B cell (primary cell): Measurements from ENCODE around the gene BTLA. TPM values are rescaled to one million over a fixed set of nuclear protein-coding genes. Genes with fewer than 3 reads are reported as not detected.
"Not testable (repeated sequence)": the region's sequence is repeated elsewhere in the genome, so short reads cannot be mapped to it uniquely, and the experiment has no call there.

Experiments
- ATAC-seq: fragments of 200-7000 bp; cut with Tn5 transposase; one replicate; pipeline ENCODE4 v1.10.0; 2021; ENCODE audit warnings: low read depth, mild to moderate bottlenecking, moderate number of reproducible peaks, moderate library complexity
- CTCF ChIA-PET: fragments of 350-600 bp; sonication (Branson Sonifier 250); formaldehyde crosslinking; loops from one replicate; lab custom pipeline; 2021; ENCODE audit warnings: antibody characterized with exemption, inconsistent platforms; lab: Charles Lee
- POLR2A ChIA-PET: fragments of 350-600 bp; sonication (Branson Sonifier 250); formaldehyde crosslinking; loops from one replicate; lab custom pipeline; 2021; ENCODE audit warnings: antibody characterized with exemption; lab: Charles Lee
- DNase-seq: peaks from one replicate; pipeline ENCODE4 v3.0.0; 2013
- H2AFZ ChIP-seq: 2 replicates; pipeline ENCODE4 v1.6.1; 2012; ENCODE audit warnings: mild to moderate bottlenecking, low read depth, low read length; ENCODE audit not compliant: insufficient read depth, poor library complexity, severe bottlenecking
- H3K27ac ChIP-seq, 2 donors: 1 replicate in 1 of 2; 2 replicates in 1 of 2; pipeline ENCODE4 v1.5.1; 2012 to 2013; ENCODE audit warnings: low read length in 2 of 2, mild to moderate bottlenecking in 2 of 2, moderate library complexity in 1 of 2
- H3K27me3 ChIP-seq, 4 experiments: fragments of 200-600 bp in 1 of 4; sonication (generic) in 1 of 4; replicated peaks in 1 of 4; 1 replicate in 2 of 4; 2 replicates in 2 of 4; pipeline versions ENCODE4 v1.6.1 to v1.7.0; 2013 to 2016; ENCODE audit warnings: low read length in 3 of 4, mild to moderate bottlenecking in 2 of 4, mixed read lengths in 1 of 4, moderate library complexity in 1 of 4; ENCODE audit not compliant: insufficient read depth in 4 of 4, control insufficient read depth in 3 of 4; ENCODE audit errors: control extremely low read depth in 1 of 4
- H3K36me3 ChIP-seq, 2 experiments: replicated peaks in 1 of 2; 1 replicate in 1 of 2; 2 replicates in 1 of 2; pipeline versions ENCODE4 v1.6.1 to v1.7.1; 2013; ENCODE audit warnings: low read length in 1 of 2; ENCODE audit not compliant: insufficient read depth in 2 of 2, control insufficient read depth in 1 of 2; ENCODE audit errors: control extremely low read depth in 1 of 2, extremely low read depth in 1 of 2
- H3K4me1 ChIP-seq, 2 donors: fragments of 200-600 bp in 1 of 2; sonication (generic) in 1 of 2; 1 replicate in 1 of 2; 2 replicates in 1 of 2; pipeline versions ENCODE4 v1.5.1 to v1.6.1; 2013 to 2017; ENCODE audit warnings: low read length in 2 of 2; ENCODE audit not compliant: control insufficient read depth in 2 of 2, insufficient read depth in 2 of 2
- H3K4me2 ChIP-seq: replicated peaks from 2 replicates; pipeline ENCODE3; 2012; ENCODE audit warnings: mild to moderate bottlenecking, low read depth, low read length; ENCODE audit not compliant: poor library complexity, severe bottlenecking
- H3K4me3 ChIP-seq, 5 experiments: fragments of 200-600 bp in 1 of 5; sonication (generic) in 1 of 5; 1 replicate in 3 of 5; 2 replicates in 2 of 5; pipeline versions ENCODE4 v1.5.1 to v1.7.0; 2011 to 2016; ENCODE audit warnings: low read length in 4 of 5, mild to moderate bottlenecking in 4 of 5, low read depth in 2 of 5, control low read depth in 1 of 5, moderate library complexity in 1 of 5; ENCODE audit not compliant: insufficient read depth in 1 of 5; ENCODE audit errors: control extremely low read depth in 1 of 5, extremely low read depth in 1 of 5
- H3K79me2 ChIP-seq: fragments of 200-600 bp; sonication (generic); one replicate; pipeline ENCODE4 v1.6.0; 2016; ENCODE audit warnings: low read length; ENCODE audit not compliant: control insufficient read depth, insufficient read depth
- H3K9ac ChIP-seq: fragments of 200-600 bp; sonication (generic); 2 replicates; pipeline ENCODE4 v1.6.1; 2017; ENCODE audit warnings: mild to moderate bottlenecking, low read length, moderate library complexity
- H3K9me3 ChIP-seq, 3 donors: one replicate each; pipeline versions ENCODE4 v1.6.1 to v1.7.1; 2013; ENCODE audit warnings: low read length in 2 of 3; ENCODE audit not compliant: control insufficient read depth in 2 of 3, insufficient read depth in 1 of 3; ENCODE audit errors: control extremely low read depth in 1 of 3
- H4K20me1 ChIP-seq: 2 replicates; pipeline ENCODE4 v1.6.0; 2012; ENCODE audit warnings: mild to moderate bottlenecking, low read length; ENCODE audit not compliant: insufficient read depth, control insufficient read depth, poor library complexity, severe bottlenecking
- H3K27ac Mint-ChIP-seq: one replicate; pipeline ENCODE4 v1.8.0; 2021; ENCODE audit warnings: mixed read lengths
- H3K27me3 Mint-ChIP-seq: one replicate; pipeline ENCODE4 v1.8.0; 2021; ENCODE audit warnings: mixed read lengths
- H3K4me1 Mint-ChIP-seq: one replicate; pipeline ENCODE4 v1.8.0; 2021; ENCODE audit warnings: mixed read lengths
- H3K4me3 Mint-ChIP-seq: one replicate; pipeline ENCODE4 v1.8.0; 2021; ENCODE audit warnings: mixed read lengths
- H3K9me3 Mint-ChIP-seq: one replicate; pipeline ENCODE4 v1.8.0; 2022; ENCODE audit warnings: mixed read lengths; ENCODE audit not compliant: insufficient read depth
- CTCF ChIP-seq: fragments of 200-600 bp; IDR thresholded peaks from one replicate; pipeline ENCODE4 v1.8.0; 2022; ENCODE audit warnings: antibody characterized with exemption, mild to moderate bottlenecking
- EZH2 ChIP-seq: IDR thresholded peaks from 2 replicates; pipeline ENCODE4 v1.6.1; 2012; ENCODE audit warnings: borderline replicate concordance, low read depth, mild to moderate bottlenecking, moderate library complexity, low read length; ENCODE audit not compliant: insufficient read depth, poor library complexity, severe bottlenecking
- WGBS: methylation state at CpG from one replicate; pipeline ENCODE4 v1.1.5; 2013; ENCODE audit warnings: missing lambda C conversion rate; ENCODE audit not compliant: insufficient coverage; 5-methylcytosine and 5-hydroxymethylcytosine counted together
- intact Hi-C: fragments of 100-400 bp; cut with micrococcal nuclease; formaldehyde crosslinking; loops from one replicate; pipeline ENCODE4 v1.10.0; 2022
- polyA plus RNA-seq: library from polyadenylated mRNA; depleted of rRNA; stranded (reverse); fragments of >200 nt; gene quantifications from 2 replicates; pipeline ENCODE4 v1.2.3, GENCODE V29; 2012
- total RNA-seq, 2 donors: library from RNA; stranded (reverse); fragments of 120-200 nt in 1 of 2; gene quantifications; 1 replicate in 1 of 2; 2 replicates in 1 of 2; pipeline versions ENCODE4 v1.2.3 to v1.2.4, GENCODE V29; 2013 to 2022

The BTLA gene
- total and polyA plus RNA-seq, 2 donors (not counting 1 experiment from before 2014, with no cell fraction given), result 75.7 to 101 TPM

GRCh38 chr3:112496366-112497067 lies 2.8 kb downstream of the BTLA start:
- TF ChIP-seq CTCF (no peak), EZH2 (no peak)
- Histone ChIP-seq H3K9me3 (peaks cover 0 to 1% (median 0%) of the 10 kb centered on the region in 3 donors), H3K9ac (peak overlapping the region; percentile 81), H3K36me3 (peaks cover 7 to 36% of the 10 kb centered on the region in 2 experiments), H3K4me3 (peak overlapping the region; percentile 66 to 96 (median 82)), H3K4me1 (peaks cover 53 to 55% of the 10 kb centered on the region in 2 donors), H2AFZ (no peak overlapping the region), H3K79me2 (peaks cover 84% of the 10 kb centered on the region), H3K27ac (peak overlapping the region; percentile 52 to 92), H3K4me2 (peak overlapping the region; percentile 71), H4K20me1 (no peaks in the 10 kb centered on the region), H3K27me3 (no peaks in the 10 kb centered on the region)
- ChIA-PET CTCF (interaction anchor here (0.6 to 4.3 kb wide), 7 partner anchors 11 to 385 kb away, joined by 3 to 22 read pairs (median 4); partner anchors contain the start of genes CD200 and SLC9C1), POLR2A (interaction anchor here (0.7 kb wide), 1 partner anchor 134 kb away, joined by 3 read pairs; no protein-coding TSS in a partner anchor)
- DNase-seq (no peak), ATAC-seq (no peak)
- Mint-ChIP-seq H3K27ac (peak overlapping the region; percentile 90), H3K9me3 (no peaks in the 10 kb centered on the region), H3K4me3 (peak overlapping the region; percentile 90), H3K27me3 (no peaks in the 10 kb centered on the region), H3K4me1 (peaks cover 72% of the 10 kb centered on the region)
- WGBS, result no CpG with 5 or more reads among the region's 5 CpGs
- intact Hi-C loops, result loop anchor here (1.0 kb wide), 1 partner anchor 23 kb away; no protein-coding TSS in a partner anchor

GRCh38 chr3:112494448-112494767 lies 4.9 kb downstream of the BTLA start:
- Histone ChIP-seq H3K36me3 (peaks cover 7 to 48% of the 10 kb centered on the region in 2 experiments), H3K4me3 (peak overlapping the region in 3 of 5 experiments; percentile 79 to 93 (median 82)), H3K4me1 (peaks cover 54 to 55% of the 10 kb centered on the region in 2 donors), H3K4me2 (peak overlapping the region; percentile 71), H3K79me2 (peaks cover 99% of the 10 kb centered on the region), H3K27ac (peak overlapping the region; percentile 52 to 92), H3K9ac (peak overlapping the region; percentile 81)
- not testable (repeated sequence) for ATAC-seq, H2AFZ ChIP-seq, H3K27me3 ChIP-seq, H3K9me3 ChIP-seq, H4K20me1 ChIP-seq, H3K9me3 Mint-ChIP-seq, DNase-seq, H3K27me3 Mint-ChIP-seq
- WGBS, result no CpG with 5 or more reads among the region's 3 CpGs
- Mint-ChIP-seq H3K27ac (peak overlapping the region; percentile 90), H3K4me1 (peaks cover 76% of the 10 kb centered on the region), H3K4me3 (peak overlapping the region; percentile 90)
- POLR2A ChIA-PET, result interaction anchor here (0.6 kb wide), 1 partner anchor 599 kb away, joined by 7 read pairs; no protein-coding TSS in a partner anchor
- CTCF ChIA-PET, result interaction anchor here (1.8 kb wide), 1 partner anchor 383 kb away, joined by 4 read pairs; no protein-coding TSS in a partner anchor
- intact Hi-C loops, result loop anchor here (2.0 kb wide), 2 partner anchors 14 to 16 kb away; no protein-coding TSS in a partner anchor
